HG03139 (cell line): ENCODE results near the gene SLC6A8.
"Not testable (repeated sequence)": the region's sequence is repeated elsewhere in the genome, so short reads cannot be mapped to it uniquely, and the experiment has no call there.

Experiments
- ATAC-seq: cut with Tn5 transposase; IDR thresholded peaks from one replicate; pipeline ENCODE4 v1.9.1; 2021; ENCODE audit not compliant: unreplicated experiment

Gene SLC6A8

DNA sequence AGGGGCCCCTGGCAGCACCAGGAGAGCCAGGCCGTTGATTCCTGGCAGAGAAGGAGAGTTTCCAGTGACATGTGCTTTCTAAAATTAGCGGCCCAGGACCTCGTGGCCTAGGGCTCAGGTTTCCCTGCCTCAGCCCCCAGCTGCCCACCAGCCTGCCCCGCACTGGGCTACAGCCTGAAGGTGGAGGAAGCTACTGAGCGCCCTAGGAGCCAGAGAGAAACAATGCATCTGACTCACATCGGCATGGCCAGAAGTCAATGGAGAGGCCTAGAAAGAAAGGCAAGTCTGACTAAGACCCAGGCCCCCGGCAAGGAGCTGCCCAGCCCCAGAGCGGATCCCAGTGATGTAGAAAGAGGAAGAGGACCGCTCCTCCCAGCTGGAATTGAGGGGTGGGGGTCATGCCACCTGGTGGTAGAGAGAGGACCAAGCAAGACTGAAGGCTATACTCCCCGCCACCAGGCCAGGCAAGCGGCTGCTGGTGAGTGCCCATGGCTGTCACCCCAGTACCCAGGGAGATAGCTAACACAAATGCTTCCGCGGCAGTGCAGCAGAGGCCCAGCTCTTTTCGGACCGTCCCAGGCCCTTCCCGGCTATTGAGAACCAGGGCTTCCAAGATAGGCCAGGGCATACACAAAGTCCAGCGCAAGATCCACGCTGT lies 17.8 kb downstream of the SLC6A8 start:
- not testable (repeated sequence) for ATAC-seq

DNA sequence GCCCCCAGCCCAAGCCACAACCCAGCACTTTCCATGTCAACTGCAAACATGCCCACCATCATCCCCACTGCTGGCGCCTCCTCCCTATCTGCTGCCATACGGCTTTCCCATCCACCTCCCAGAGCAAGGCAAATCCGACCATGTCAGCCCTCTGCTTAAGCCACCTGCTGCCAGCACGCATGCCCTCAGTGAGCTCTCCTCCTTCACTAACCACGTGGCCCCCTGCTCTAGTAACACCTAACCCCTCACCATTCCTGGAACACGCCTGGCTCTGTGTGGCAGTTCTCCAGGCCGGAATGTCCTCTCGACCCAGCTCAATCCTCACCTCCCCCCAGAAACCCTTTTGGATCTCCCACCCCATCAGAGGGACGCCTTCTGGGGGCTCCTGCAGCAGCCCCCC lies 19.1 kb downstream of the SLC6A8 start:
- no peak for ATAC-seq

DNA sequence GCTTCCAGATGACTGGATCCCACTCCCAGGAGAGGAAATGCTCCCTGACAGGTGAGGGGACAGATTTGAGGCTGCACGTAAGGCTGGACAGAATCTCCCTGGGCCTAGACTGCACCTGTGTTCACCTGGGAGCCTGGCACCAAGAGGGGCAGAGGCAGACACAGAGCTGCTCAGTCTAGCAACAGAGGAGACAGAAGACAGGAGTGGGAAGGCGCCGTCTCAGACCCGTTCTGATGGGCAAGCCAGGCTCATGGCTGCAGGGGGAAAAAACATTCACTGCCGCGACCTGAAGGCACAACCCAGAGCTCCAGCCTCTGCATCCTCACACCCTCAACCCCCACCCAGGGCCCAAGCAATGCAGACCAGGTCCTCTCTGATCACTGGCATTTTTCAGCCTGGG lies 19.7 kb downstream of the SLC6A8 start:
- ATAC-seq: no peak

- no peak for ATAC-seq
Observed at GRCh38 chrX:153708415-153708814, 20.7 kb downstream of the SLC6A8 start.

DNA sequence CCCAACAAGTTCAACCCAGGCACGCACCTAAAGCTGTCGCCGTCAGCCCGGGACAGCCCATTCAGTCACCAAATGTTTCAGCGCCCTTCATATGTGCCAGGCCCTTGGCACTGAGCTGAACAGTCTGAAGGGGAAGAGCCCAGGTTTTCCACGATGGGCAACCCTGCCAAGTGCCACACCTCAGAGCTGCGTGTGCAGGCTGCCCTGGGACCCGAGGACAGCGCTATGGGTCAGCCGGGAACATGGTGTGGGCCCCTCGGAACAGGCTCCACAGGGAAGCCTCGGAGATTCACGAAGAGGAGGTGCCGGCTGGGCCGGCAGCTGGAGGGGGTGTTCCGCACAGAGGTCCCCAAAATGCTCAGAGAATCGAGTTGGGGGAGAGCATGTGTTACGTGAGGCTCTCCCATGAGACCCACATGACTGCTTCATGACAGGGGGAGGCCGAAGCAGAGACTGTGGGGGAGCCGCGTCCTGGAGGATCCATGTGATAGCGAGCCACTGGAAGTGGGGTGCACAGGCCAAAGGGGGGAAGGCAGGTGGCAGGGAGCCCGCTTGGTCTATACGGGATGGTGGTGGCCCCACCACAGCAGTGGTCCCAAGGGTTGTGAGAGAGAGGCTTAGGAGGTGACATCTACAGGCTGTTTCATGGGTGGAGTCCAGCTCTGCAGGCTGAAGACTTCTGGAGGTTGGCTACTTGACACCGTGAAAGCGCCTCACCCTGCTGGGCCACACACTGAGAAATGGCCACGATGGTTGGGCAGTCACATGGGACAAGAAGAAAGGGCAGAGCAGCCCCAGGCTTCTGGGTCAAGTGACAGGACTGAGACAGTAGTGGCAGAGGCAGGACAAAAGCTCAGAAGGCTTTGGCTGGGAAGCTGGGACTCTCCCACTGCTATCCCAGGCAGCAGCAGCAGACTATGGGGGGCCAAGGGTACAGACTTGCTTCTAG lies 22.3 kb downstream of the SLC6A8 start:
- no peak for ATAC-seq

DNA sequence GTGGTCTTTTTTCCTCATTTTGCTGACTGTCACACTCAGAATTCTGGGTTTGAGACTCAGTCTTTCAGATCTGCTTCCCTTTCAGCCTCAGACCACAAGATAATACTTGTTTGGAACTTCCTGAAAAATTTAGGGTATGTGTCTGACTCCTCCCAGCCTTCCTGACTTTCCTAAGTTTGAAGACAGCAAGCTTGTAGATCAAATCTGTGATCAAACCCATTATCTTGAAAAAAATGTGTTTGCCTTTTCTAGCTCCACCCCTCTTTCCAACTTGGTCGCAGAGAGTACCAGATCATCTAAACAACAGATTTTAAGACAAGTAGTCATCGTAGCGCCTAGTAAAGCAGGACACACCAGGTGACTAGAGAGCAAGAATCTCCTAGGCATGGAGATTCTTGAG lies 26.5 kb downstream of the SLC6A8 start:
- no peak for ATAC-seq

DNA sequence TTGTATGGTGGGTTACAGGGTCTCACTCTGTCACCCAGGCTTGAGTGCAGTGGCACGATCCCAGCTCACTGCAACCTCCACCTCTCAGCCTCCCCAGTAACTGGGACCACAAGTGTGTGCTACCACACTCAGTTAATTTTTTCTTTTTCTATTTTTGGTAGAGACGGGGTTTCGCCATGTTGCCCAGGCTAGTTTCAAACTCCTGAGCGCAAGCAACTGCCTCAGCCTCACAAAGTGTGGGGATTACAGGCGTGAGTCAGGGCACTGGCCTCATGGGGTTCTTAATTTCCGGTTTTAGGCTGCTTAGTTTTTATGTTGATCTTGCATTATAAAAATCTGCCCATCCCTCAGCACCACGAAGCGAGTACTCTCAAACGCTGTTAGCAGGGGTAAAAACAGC lies 29.7 kb downstream of the SLC6A8 start:
- ATAC-seq: no peak

GRCh38 chrX:153719238-153719637 lies 31.5 kb downstream of the SLC6A8 start:
- no peak for ATAC-seq

DNA sequence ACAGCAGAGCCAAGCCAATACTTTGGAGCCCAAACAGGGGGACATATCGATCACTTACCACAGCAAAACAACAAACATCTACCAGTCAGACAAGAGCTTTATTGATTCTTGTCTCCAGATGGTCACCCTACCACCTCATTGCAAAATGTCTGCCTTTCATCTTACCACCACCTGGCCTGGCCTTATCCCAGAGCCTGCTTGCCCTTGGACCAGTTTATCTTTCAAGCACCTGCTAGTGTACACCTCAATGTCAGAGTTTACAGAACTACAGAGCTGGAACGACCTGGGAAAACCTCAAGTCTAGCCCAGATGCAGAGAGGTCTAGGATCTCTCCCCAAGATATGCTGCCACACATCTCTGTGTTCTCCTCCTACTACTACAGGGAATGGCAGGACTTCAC lies 32.0 kb downstream of the SLC6A8 start:
- ATAC-seq: no peak

GRCh38 chrX:153722704-153723350 lies 35.1 kb downstream of the SLC6A8 start:
- no peak for ATAC-seq

- ATAC-seq: peak; percentile 29
Observed at GRCh38 chrX:153723351-153724251, 35.9 kb downstream of the SLC6A8 start.

DNA sequence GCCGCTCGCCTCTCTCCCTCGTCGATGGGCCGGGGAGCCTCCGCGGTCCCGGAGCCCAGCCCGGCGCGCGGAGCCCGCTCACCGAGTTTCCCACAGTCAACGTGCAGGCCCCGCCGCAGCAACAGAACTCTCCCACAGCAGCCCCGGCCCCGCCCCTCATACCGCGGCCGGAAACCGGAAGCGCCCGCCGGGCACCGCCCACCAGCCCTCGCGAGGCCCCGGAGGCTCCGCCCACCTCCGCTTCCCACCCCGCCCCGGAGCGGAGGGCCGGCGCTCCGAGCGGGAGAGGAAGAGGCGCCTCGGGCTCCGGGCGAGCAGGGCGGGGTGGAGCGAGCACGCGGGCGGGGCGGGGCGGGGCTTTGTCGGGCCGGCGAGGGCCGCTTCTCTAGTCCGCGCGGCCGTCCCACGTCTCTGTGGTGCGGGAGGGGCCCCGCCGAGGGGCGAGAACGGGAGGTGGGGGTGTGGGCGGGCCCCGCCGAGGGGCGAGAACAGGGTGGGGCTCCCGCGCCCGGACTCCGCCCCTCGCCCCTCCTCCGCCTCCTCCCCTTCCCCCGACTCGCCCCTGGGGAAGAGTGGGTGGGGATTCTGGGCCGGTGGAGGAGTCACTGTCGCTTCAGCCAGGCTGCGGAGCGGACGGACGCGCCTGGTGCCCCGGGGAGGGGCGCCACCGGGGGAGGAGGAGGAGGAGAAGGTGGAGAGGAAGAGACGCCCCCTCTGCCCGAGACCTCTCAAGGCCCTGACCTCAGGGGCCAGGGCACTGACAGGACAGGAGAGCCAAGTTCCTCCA lies 36.7 kb downstream of the SLC6A8 start, which contains the start of the genes ABCD1 and BCAP31:
Gene ABCD1 (plus strand): TSS at position 605 of the 787 bp plus-strand sequence. CDS start 411 bp downstream, outside the sequence.
Gene BCAP31 (minus strand): TSS at position 136 of the 787 bp plus-strand sequence. CDS start 1,143 bp downstream, outside the sequence.
- ATAC-seq: peak; percentile 45

GRCh38 chrX:153725039-153725831 lies 37.5 kb downstream of the SLC6A8 start:
- no peak for ATAC-seq

GRCh38 chrX:153725832-153726285 lies 38.1 kb downstream of the SLC6A8 start:
- ATAC-seq: no peak

DNA sequence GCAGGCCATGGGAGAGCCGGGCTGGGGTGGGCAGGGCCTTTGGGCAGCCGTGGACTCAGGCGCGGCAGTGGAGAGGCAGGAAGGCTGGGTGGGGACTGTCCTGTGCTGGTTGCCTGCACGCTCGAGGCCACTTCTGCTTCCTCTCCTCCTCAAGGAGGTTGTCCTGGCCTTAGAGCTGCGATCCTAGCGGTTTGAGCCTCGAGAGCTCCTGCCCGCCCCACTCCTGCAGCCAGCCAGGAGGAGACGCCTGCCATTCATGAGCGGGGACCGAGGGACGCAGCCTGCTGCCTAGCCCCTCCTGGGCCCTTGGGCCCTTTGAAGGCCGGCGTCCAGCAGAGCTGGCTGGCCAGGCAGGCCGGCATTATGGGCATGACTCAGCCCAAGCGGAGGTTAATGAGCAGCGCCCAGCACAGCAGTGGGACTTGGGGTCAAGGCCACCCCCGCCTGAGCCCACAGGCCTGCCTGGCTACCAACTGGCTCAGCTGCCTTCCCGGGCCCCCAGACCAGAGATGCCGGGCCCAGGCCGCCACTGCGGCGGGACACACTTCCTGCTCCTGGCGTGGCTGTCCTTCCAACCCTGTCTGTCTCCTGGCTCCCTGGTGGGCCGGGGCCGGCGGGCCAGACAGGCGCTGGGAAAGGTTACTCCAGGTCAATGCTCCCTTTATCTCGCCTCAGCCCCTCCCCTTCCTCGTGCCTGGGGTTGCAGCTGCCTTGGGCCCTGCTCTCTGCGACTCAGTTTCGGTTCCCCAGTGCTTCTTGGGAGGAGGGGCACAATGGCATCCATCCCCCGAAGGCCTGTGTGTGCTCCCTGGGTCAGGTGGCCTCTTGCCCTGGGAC lies 38.8 kb downstream of the SLC6A8 start:
- ATAC-seq: peak; percentile 47

GRCh38 chrX:153727123-153727931 lies 39.6 kb downstream of the SLC6A8 start:
- no peak for ATAC-seq

DNA sequence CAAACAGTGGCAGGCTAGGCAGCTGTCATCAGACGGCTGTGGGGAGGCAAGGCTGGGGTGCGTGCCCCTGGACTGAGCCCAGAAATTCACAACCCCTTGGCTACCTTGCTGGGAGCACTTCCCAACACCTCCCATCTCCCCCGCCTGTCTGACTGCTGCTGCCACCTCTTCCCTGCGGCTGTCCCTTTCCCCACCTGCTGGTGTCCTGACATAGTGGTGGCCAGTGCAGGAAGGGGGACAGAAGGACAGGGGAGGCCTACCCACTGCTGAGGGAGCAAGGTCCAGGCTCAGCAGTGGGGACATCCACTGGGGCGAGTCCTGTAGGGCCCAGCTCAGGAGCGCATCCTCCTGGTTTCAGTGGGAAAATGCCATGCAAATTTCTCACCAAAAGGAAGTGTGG lies 40.4 kb downstream of the SLC6A8 start:
- ATAC-seq: no peak
